HG03354 (cell line): Measurements from ENCODE around the gene BLACAT1.
"Not testable (repeated sequence)": the region's sequence is repeated elsewhere in the genome, so short reads cannot be mapped to it uniquely, and the experiment has no call there.

Experiments
- ATAC-seq: cut with Tn5 transposase; IDR thresholded peaks from one replicate; pipeline ENCODE4 v1.9.1; 2021; ENCODE audit warnings: mild to moderate bottlenecking; ENCODE audit not compliant: unreplicated experiment, poor library complexity, severe bottlenecking

BLACAT1 gene

GRCh38 chr1:205422993-205423642, 32.7 kb downstream of the BLACAT1 start:
- no peak for ATAC-seq

GRCh38 chr1:205421798-205422197, 34.0 kb downstream of the BLACAT1 start, which contains the start of gene LEMD1:
Gene LEMD1 (minus strand): TSS chr1:205422056. CDS start chr1:205420536, 1,520 bp downstream.
- no peak for ATAC-seq

GRCh38 chr1:205420938-205421337, 34.9 kb downstream of the BLACAT1 start:
- no peak for ATAC-seq

GRCh38 chr1:205417870-205418635, 37.8 kb downstream of the BLACAT1 start:
- ATAC-seq, result no peak

GRCh38 chr1:205416322-205416721, 39.5 kb downstream of the BLACAT1 start:
- ATAC-seq, result no peak

- ATAC-seq, result no peak
Observed at GRCh38 chr1:205410581-205411298, 45.1 kb downstream of the BLACAT1 start.

GRCh38 chr1:205407970-205408369, 47.9 kb downstream of the BLACAT1 start:
- no peak for ATAC-seq

GRCh38 chr1:205406252-205406651, 49.6 kb downstream of the BLACAT1 start:
- ATAC-seq, result not testable (repeated sequence)
